DLD1 (cell line): ENCODE data around the gene NR6A1.

Experiments
- in situ Hi-C: cut with HindIII; loops from 2 replicates; pipeline ENCODE4 v1.10.0; 2017; ENCODE audit warnings: low sequenced_read_pairs

NR6A1 gene

GRCh38 chr9:124485201-124485600 is 285.9 kb downstream of the NR6A1 start:
- in situ Hi-C loops, result no loop called here

GRCh38 chr9:124483481-124483880 is 287.6 kb downstream of the NR6A1 start:
- in situ Hi-C loops, result no loop called here

- in situ Hi-C loops, result no loop called here
Observed at GRCh38 chr9:124482431-124483031, 288.6 kb downstream of the NR6A1 start.

GRCh38 chr9:124481115-124481514 is 290.0 kb downstream of the NR6A1 start:
- in situ Hi-C loops, result no loop called here

GRCh38 chr9:124480621-124480981 is 290.5 kb downstream of the NR6A1 start:
- in situ Hi-C loops, result no loop called here

- in situ Hi-C loops, result no loop called here
Observed at GRCh38 chr9:124479947-124480620, 291.0 kb downstream of the NR6A1 start.

- in situ Hi-C loops, result no loop called here
Observed at GRCh38 chr9:124479371-124479770, 291.7 kb downstream of the NR6A1 start.

GRCh38 chr9:124478354-124478753 is 292.8 kb downstream of the NR6A1 start:
- in situ Hi-C loops, result no loop called here

GRCh38 chr9:124477648-124478285 is 293.3 kb downstream of the NR6A1 start:
- in situ Hi-C loops, result no loop called here

- in situ Hi-C loops, result no loop called here
Observed at GRCh38 chr9:124477211-124477647, 293.9 kb downstream of the NR6A1 start.

- in situ Hi-C loops, result no loop called here
Observed at GRCh38 chr9:124475868-124476690, 295.0 kb downstream of the NR6A1 start.

GRCh38 chr9:124475158-124475867 is 295.8 kb downstream of the NR6A1 start:
- in situ Hi-C loops, result no loop called here

GRCh38 chr9:124474151-124474550 is 297.0 kb downstream of the NR6A1 start:
- in situ Hi-C loops, result no loop called here

- in situ Hi-C loops, result no loop called here
Observed at GRCh38 chr9:124473310-124473709, 297.8 kb downstream of the NR6A1 start.

GRCh38 chr9:124472770-124473169 is 298.3 kb downstream of the NR6A1 start:
- in situ Hi-C loops, result no loop called here

- in situ Hi-C loops, result no loop called here
Observed at GRCh38 chr9:124471761-124472160, 299.4 kb downstream of the NR6A1 start.

- in situ Hi-C loops, result no loop called here
Observed at GRCh38 chr9:124470726-124471125, 300.4 kb downstream of the NR6A1 start.

- in situ Hi-C loops, result no loop called here
Observed at GRCh38 chr9:124470306-124470705, 300.8 kb downstream of the NR6A1 start.

- in situ Hi-C loops, result no loop called here
Observed at GRCh38 chr9:124469011-124469832, 301.9 kb downstream of the NR6A1 start.
